HG02623 (cell line): Measurements from ENCODE around the gene RDH13.

Experiments used
- ATAC-seq: cut with Tn5 transposase; IDR thresholded peaks from one replicate; pipeline ENCODE4 v1.9.1; 2021; ENCODE audit warnings: moderate library complexity; ENCODE audit not compliant: unreplicated experiment

Gene RDH13

DNA sequence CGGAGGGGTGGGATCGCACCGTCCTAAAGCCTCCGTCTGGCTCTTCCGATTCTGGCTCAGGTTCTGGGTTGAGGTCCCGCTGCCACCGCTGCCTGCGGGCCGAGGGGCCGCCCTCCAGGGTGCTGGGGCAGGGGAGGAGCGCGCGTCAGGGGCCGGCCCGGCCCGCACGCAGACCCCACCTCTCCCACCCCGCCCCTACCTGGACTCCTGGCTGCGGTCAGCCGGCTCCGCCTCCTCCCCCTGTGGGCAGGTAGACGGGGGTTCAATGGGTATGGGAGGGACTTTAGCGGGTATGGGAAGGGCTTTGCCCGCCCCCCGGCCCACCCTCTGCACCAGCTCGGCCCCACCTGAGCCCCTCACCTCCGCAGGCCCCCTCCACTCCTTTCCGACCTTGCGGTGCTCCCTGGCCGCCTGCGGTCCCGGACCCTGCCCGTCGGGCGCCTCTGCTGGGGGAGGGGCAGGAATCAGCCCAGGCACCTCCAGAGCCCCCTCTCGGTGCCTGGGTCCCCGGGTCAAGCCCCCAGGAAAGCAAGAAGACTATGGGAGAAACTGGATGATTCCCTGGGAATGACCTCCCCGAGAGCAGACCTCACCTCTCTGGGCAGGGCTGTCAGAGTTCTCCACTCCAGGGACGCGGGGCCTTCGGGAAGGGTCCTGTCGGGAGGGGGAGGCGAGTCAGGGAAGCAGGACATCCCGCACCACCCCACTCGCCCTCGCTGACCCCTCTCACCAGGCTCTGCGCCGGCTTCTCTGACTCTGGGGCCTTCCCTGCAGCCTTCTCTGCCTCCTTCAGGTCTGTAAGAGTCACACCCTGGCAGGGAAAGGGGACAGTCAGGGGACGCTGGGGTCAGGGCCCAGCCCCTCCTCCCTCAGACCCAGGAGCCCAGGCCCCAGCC lies 29.7 kb upstream of the RDH13 start:
- no peak for ATAC-seq

- no peak for ATAC-seq
These were observed 29.0 kb upstream of the RDH13 start for GRCh38 chr19:55091955-55092354.

DNA sequence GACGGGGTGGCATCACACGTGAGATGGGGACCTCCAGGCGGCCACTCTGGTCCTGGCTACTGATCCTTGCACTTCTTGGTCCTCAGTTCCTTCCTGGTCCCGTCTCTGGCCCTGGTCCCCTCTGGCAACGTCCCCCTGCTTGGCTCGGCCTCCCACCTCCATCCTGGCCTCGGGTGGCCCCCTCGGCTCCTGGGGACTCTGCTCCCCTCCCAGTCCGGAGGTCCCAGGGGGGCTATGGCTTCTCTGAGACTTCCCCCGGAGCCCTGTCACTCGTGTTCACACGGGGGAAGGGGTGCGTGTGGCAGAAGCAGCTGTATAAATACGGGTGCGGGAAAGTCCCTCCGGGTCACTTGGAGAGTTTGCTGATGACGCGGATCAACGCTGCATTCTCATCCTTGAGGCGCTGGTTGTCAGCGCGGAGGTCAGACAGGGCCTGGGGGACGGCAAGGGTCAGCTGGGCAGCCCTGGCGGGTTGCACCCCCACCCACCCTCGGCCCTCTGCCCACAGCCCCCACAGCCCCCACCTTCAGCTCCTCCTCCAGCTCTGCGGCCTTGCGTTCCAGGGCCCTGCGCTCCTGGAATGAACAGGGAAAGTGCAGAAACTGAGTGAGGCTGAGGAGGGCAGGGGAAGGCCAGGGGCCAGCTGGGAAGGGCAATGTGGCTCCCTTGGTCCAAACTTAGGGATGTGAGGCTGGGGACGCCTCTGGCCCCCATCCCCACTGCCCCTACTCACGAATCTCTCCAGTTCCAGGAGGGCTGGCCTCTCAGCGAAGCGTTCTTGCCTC lies 28.4 kb upstream of the RDH13 start:
- ATAC-seq, result no peak

DNA sequence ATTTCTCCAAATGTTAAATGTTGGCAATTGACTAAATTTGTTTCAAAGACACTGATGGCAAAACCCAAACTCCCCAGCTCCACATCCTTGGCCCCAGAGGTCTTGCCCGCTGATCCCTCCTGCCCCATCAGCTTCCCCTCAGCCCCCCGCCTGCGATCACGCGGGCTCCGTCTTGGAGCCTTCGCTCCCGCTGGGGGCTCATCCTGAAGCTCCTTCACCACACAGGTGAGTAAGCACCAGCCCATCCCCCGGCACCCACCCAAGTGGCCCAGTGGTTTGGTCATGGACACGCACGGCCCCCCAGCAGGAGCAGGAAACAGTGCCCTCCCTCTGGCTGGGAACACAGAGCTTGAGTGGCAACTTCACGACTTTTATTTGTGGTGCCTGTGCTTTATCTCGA lies 27.6 kb upstream of the RDH13 start:
- no peak for ATAC-seq

GRCh38 chr19:55089342-55089944 lies 26.5 kb upstream of the RDH13 start:
- ATAC-seq, result no peak

- ATAC-seq, result no peak
These were observed 25.8 kb upstream of the RDH13 start for GRCh38 chr19:55088543-55089341.

GRCh38 chr19:55088021-55088451 lies 25.1 kb upstream of the RDH13 start:
- ATAC-seq, result no peak

DNA sequence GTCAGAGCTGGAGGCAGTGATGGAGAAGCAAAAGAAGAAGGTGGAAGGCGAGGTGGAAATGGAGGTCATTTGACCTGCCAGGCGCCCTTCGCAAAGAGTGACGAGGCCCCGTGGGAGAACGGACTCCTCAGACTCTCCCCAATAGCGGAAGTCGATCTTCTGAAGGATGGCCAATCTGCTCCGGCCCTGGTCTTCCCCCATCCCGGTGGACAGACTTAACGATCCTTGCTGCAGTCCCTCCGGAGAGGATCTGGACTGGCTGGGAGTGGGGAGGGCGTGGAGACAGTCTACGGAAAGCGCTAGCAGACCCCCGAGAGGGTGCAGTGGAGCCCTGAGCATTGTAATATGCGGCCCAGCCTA lies 24.6 kb upstream of the RDH13 start:
- no peak for ATAC-seq

DNA sequence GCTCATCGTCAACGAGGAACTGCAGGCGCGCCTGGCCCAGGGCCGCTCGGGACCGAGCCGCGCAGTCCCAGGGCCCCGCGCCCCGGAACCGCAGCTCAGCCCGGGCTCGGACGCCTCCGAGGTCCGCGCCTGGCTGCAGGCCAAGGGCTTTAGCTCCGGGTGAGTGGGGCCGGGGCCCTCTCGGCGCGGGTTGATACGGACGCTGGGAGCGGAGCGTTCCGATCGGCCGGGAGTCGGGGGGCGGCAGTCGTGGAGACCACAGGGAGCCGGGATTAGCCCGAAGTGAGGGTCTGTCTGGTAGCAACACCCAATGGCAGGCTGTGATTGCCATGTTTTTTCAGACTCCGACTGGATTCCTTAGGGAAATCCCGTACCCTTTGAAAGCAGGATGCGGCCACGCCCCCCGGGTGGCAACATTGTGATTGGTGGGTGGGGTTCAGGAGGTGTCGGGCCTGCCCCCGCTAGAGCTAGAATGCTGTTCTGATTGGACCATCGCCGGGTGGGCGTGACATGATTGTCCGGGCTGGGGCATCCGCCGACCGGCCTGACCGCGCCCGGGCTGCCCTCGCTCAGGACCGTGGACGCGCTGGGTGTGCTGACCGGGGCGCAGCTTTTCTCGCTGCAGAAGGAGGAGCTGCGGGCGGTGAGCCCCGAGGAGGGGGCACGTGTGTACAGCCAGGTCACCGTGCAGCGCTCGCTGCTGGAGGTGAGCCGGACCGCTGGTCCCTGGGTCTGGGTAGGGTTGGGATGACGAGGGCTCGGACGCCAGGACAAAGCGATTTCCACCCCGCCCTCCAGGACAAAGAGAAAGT lies 24.0 kb upstream of the RDH13 start:
- ATAC-seq, result no peak

DNA sequence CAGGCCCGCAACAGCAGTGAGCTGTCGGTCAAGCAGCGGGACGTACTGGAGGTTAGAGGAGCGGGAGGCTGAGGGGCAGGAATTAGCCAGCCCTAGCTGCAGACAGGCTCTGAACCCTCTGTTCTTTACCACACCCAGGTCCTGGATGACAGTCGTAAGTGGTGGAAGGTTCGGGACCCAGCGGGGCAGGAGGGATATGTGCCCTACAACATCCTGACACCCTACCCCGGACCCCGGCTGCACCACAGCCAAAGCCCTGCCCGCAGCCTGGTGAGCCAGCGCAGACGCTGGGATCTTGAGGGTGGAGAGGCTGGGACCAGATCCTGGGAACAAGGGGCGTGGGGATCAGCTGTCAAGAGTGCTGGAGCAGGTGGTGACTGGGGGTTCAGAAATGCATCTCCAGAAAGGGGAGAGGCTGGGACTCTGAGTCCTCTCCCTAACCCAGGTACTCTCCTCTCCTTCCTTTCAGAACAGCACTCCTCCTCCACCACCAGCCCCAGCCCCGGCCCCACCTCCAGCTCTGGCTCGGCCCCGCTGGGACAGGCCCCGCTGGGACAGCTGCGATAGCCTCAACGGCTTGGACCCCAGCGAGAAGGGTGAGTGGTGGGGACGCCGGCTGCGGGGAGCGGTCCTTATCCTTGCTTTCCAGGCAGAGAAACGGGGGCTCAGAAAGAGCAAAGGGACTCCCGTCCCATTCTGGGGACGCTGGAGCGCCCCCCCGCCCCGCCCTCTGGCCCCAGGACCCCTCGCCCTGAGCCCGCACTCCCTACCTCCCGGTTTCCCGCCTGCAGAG lies 23.2 kb upstream of the RDH13 start:
- ATAC-seq, result no peak

DNA sequence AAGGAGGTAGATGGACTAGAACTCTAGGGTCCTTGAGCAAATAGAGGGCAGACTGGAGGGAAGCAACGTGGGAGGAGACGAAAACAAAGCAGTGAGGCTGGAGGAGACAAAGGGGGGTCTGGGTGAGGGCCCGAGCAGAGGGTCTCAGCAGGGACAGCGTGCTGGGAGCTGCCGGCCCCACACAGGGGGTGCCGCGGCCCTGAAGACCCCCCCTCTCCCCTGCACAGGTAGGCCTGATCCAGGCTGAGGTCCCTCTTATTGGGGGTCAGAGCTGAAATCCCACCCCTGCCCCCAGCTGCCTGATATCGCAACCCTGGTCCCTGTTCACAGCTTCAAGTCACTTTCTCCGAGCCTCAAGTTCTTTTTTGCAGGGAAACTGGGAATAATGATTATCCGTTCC lies 21.5 kb upstream of the RDH13 start:
- no peak for ATAC-seq

GRCh38 chr19:55083004-55083850 lies 20.3 kb upstream of the RDH13 start:
- no peak for ATAC-seq

GRCh38 chr19:55082020-55082851 lies 19.3 kb upstream of the RDH13 start:
- no peak for ATAC-seq

DNA sequence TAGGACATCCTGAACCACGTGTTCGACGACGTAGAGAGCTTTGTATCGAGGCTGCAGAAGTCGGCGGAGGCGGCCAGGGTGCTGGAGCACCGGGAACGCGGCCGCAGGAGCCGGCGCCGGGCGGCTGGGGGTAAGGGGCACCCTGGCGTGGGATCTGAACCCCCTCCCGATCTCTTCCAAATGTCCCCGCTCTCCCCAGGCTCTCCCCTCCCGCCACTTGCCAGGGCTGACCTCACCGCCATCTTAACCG lies 18.7 kb upstream of the RDH13 start:
- ATAC-seq, result no peak

GRCh38 chr19:55080968-55081769 lies 18.2 kb upstream of the RDH13 start:
- no peak for ATAC-seq

GRCh38 chr19:55080121-55080967 lies 17.4 kb upstream of the RDH13 start:
- ATAC-seq, result no peak
